ENCODE results near the gene VIL1.

The VIL1 gene

GRCh38 chr2:218405086-218405745, 13.7 kb upstream of the VIL1 start:
- DNase-seq (ENCODE audit: low read depth in 3 of 3, low spot score in 1 of 3): no peak

GRCh38 chr2:218405746-218406208, 13.1 kb upstream of the VIL1 start:
- DNase-seq (ENCODE audit: low read depth in 3 of 3, low spot score in 1 of 3): no peak

GRCh38 chr2:218406209-218406948, 12.5 kb upstream of the VIL1 start:
- DNase-seq (ENCODE audit: low read depth in 3 of 3, low spot score in 1 of 3): peak; percentile 84 to 87 (median 86)

GRCh38 chr2:218406949-218407618, 11.8 kb upstream of the VIL1 start:
- DNase-seq (ENCODE audit: low read depth in 3 of 3, low spot score in 1 of 3): peak in 2 of 3 donors; percentile 27 to 33

GRCh38 chr2:218407717-218408116, 11.2 kb upstream of the VIL1 start:
- no peak for DNase-seq (ENCODE audit: low read depth in 3 of 3, low spot score in 1 of 3)

- DNase-seq (ENCODE audit: low read depth in 3 of 3, low spot score in 1 of 3): no peak
Observed at GRCh38 chr2:218418321-218418716, 604 bp upstream of the VIL1 start.

- no peak for DNase-seq (ENCODE audit: low read depth in 3 of 3, low spot score in 1 of 3)
Observed at GRCh38 chr2:218419630-218420216, 800 bp downstream of the VIL1 start.

GRCh38 chr2:218421027-218421426, 2.1 kb downstream of the VIL1 start:
- no peak for DNase-seq (ENCODE audit: low read depth in 3 of 3, low spot score in 1 of 3)

GRCh38 chr2:218422403-218423086, 3.6 kb downstream of the VIL1 start:
- no peak for DNase-seq (ENCODE audit: low read depth in 3 of 3, low spot score in 1 of 3)

- DNase-seq (ENCODE audit: low read depth in 3 of 3, low spot score in 1 of 3): no peak
Observed at GRCh38 chr2:218423584-218423983, 4.7 kb downstream of the VIL1 start.

GRCh38 chr2:218425531-218425930, 6.6 kb downstream of the VIL1 start:
- no peak for DNase-seq (ENCODE audit: low read depth in 3 of 3, low spot score in 1 of 3)

GRCh38 chr2:218427741-218428140, 8.8 kb downstream of the VIL1 start:
- DNase-seq (ENCODE audit: low read depth in 3 of 3, low spot score in 1 of 3): no peak

GRCh38 chr2:218428846-218429558, 10.1 kb downstream of the VIL1 start:
- DNase-seq (ENCODE audit: low read depth in 3 of 3, low spot score in 1 of 3): no peak

GRCh38 chr2:218429911-218430692, 11.2 kb downstream of the VIL1 start:
- DNase-seq (ENCODE audit: low read depth in 3 of 3, low spot score in 1 of 3): no peak

GRCh38 chr2:218430721-218431120, 11.8 kb downstream of the VIL1 start:
- no peak for DNase-seq (ENCODE audit: low read depth in 3 of 3, low spot score in 1 of 3)

- no peak for DNase-seq (ENCODE audit: low read depth in 3 of 3, low spot score in 1 of 3)
Observed at GRCh38 chr2:218431878-218432277, 13.0 kb downstream of the VIL1 start.

- no peak for DNase-seq (ENCODE audit: low read depth in 3 of 3, low spot score in 1 of 3)
Observed at GRCh38 chr2:218432676-218433365, 13.9 kb downstream of the VIL1 start.

- no peak for DNase-seq (ENCODE audit: low read depth in 3 of 3, low spot score in 1 of 3)
Observed at GRCh38 chr2:218434456-218434855, 15.5 kb downstream of the VIL1 start.
